HEK293 (cell line): ENCODE results near the gene TADA3.
A peak's percentile ranks its signal among the peaks of the same experiment; 100 is the strongest.

Experiments
- CTCF ChIP-seq: fragments of 450-650 bp; formaldehyde crosslinking; IDR thresholded peaks from 2 replicates; pipeline ENCODE4 v1.5.1; 2016; ENCODE audit warnings: missing biosample characterization, missing genetic modification characterization
- EGR2 ChIP-seq: fragments of 450-650 bp; formaldehyde crosslinking; IDR thresholded peaks from 2 replicates; pipeline ENCODE4 v1.5.1; 2016; ENCODE audit warnings: low read depth, missing biosample characterization, missing genetic modification characterization
- GLI2 ChIP-seq: fragments of 450-650 bp; formaldehyde crosslinking; IDR thresholded peaks from 2 replicates; pipeline ENCODE4; 2017; ENCODE audit warnings: missing biosample characterization, missing genetic modification characterization, low read depth, borderline replicate concordance
- OSR2 ChIP-seq: fragments of 450-650 bp; formaldehyde crosslinking; IDR thresholded peaks from 2 replicates; pipeline ENCODE4 v1.5.1; 2016; ENCODE audit warnings: missing biosample characterization, missing genetic modification characterization
- PRDM2 ChIP-seq: fragments of 450-650 bp; formaldehyde crosslinking; IDR thresholded peaks from 2 replicates; pipeline ENCODE4 v1.5.1; 2016; ENCODE audit warnings: missing biosample characterization, missing genetic modification characterization, borderline replicate concordance
- PRDM4 ChIP-seq: fragments of 450-650 bp; formaldehyde crosslinking; IDR thresholded peaks from 2 replicates; pipeline ENCODE4 v1.5.1; 2017; ENCODE audit warnings: missing biosample characterization, missing genetic modification characterization
- PRDM6 ChIP-seq: fragments of 450-650 bp; formaldehyde crosslinking; IDR thresholded peaks from 2 replicates; pipeline ENCODE4 v1.5.1; 2017; ENCODE audit warnings: missing biosample characterization, missing genetic modification characterization
- ZNF112 ChIP-seq: fragments of 450-650 bp; formaldehyde crosslinking; IDR thresholded peaks from 2 replicates; pipeline ENCODE4 v1.5.0; 2017; ENCODE audit warnings: missing biosample characterization, missing genetic modification characterization
- ZNF133 ChIP-seq: fragments of 450-650 bp; formaldehyde crosslinking; IDR thresholded peaks from 2 replicates; pipeline ENCODE4 v1.5.1; 2016; ENCODE audit warnings: missing biosample characterization, missing genetic modification characterization
- ZNF138 ChIP-seq: fragments of 450-650 bp; formaldehyde crosslinking; IDR thresholded peaks from 2 replicates; pipeline ENCODE4 v1.5.1; 2016; ENCODE audit warnings: missing biosample characterization, missing genetic modification characterization, borderline replicate concordance
- ZNF169 ChIP-seq: fragments of 450-650 bp; formaldehyde crosslinking; IDR thresholded peaks from 2 replicates; pipeline ENCODE4 v1.5.1; 2016; ENCODE audit warnings: missing biosample characterization, missing genetic modification characterization
- ZNF18 ChIP-seq: fragments of 450-650 bp; formaldehyde crosslinking; IDR thresholded peaks from 2 replicates; pipeline ENCODE4 v1.5.1; 2016; ENCODE audit warnings: missing biosample characterization, missing genetic modification characterization
- ZNF302 ChIP-seq: fragments of 450-650 bp; formaldehyde crosslinking; IDR thresholded peaks from 2 replicates; pipeline ENCODE4 v1.5.1; 2016; ENCODE audit warnings: missing biosample characterization, missing genetic modification characterization, low read depth
- ZNF341 ChIP-seq: fragments of 450-650 bp; formaldehyde crosslinking; IDR thresholded peaks from 2 replicates; pipeline ENCODE4; 2016; ENCODE audit warnings: low read depth, missing biosample characterization, missing genetic modification characterization
- ZNF37A ChIP-seq: fragments of 450-650 bp; IDR thresholded peaks from 2 replicates; pipeline ENCODE4 v1.5.1; 2018; ENCODE audit warnings: missing biosample characterization, missing genetic modification characterization
- ZNF416 ChIP-seq: fragments of 450-650 bp; formaldehyde crosslinking; IDR thresholded peaks from 2 replicates; pipeline ENCODE4 v1.5.1; 2016; ENCODE audit warnings: missing biosample characterization, missing genetic modification characterization
- ZNF48 ChIP-seq: fragments of 450-650 bp; formaldehyde crosslinking; IDR thresholded peaks from 2 replicates; pipeline ENCODE4 v1.5.1; 2016; ENCODE audit warnings: missing biosample characterization, missing genetic modification characterization
- ZNF621 ChIP-seq: fragments of 450-650 bp; formaldehyde crosslinking; IDR thresholded peaks from 2 replicates; pipeline ENCODE4 v1.5.1; 2017; ENCODE audit warnings: missing biosample characterization, missing genetic modification characterization
- ZNF623 ChIP-seq: fragments of 450-650 bp; formaldehyde crosslinking; IDR thresholded peaks from 2 replicates; pipeline ENCODE4 v1.5.1; 2016; ENCODE audit warnings: missing biosample characterization, missing genetic modification characterization
- ZNF645 ChIP-seq: fragments of 450-650 bp; formaldehyde crosslinking; IDR thresholded peaks from 2 replicates; pipeline ENCODE4; 2016; ENCODE audit warnings: missing biosample characterization, missing genetic modification characterization
- ZNF670 ChIP-seq: fragments of 450-650 bp; formaldehyde crosslinking; IDR thresholded peaks from 2 replicates; pipeline ENCODE4 v1.5.1; 2016; ENCODE audit warnings: missing biosample characterization, missing genetic modification characterization, low read depth
- ZSCAN30 ChIP-seq: fragments of 450-650 bp; IDR thresholded peaks from 2 replicates; pipeline ENCODE4 v1.5.1; 2018; ENCODE audit warnings: missing biosample characterization, mild to moderate bottlenecking, missing genetic modification characterization, moderate library complexity
- ZSCAN4 ChIP-seq: fragments of 450-650 bp; formaldehyde crosslinking; IDR thresholded peaks from 2 replicates; pipeline ENCODE4 v1.5.1; 2017; ENCODE audit warnings: missing biosample characterization, missing genetic modification characterization

TADA3 gene

GRCh38 chr3:9749645-9750555 lies 42.4 kb downstream of the TADA3 start, which contains the start of gene OGG1 (continued):
- TF ChIP-seq PRDM2 (no peak), ZSCAN30 (tag by site-specific recombination) (peak; percentile 56; the same call in 1 of the 2 replicates), ZNF112 (tag by site-specific recombination) (no peak), ZNF138 (no peak), ZNF341 (tag by site-specific recombination) (peak; percentile 95), ZNF18 (no peak), CTCF (tag by site-specific recombination) (peak; percentile 82), ZNF416 (tag by site-specific recombination) (no peak), ZSCAN4 (tag by site-specific recombination) (no peak), PRDM6 (tag by site-specific recombination) (no peak), ZNF133 (no peak), ZNF37A (no peak), ZNF670 (tag by site-specific recombination) (no peak), ZNF302 (no peak), OSR2 (tag by site-specific recombination) (no peak), ZNF48 (tag by site-specific recombination) (no peak), ZNF645 (tag by site-specific recombination) (no peak), ZNF169 (no peak), EGR2 (tag by site-specific recombination) (peak; percentile 99), ZNF621 (no peak), GLI2 (no peak), PRDM4 (no peak), ZNF623 (no peak)
